HCT116 (cell line): ENCODE measurements around the gene AFAP1. TPM values are rescaled to one million over a fixed set of nuclear protein-coding genes. Genes with fewer than 3 reads are reported as not detected.

Experiments used
- ATAC-seq: fragments of 200-7000 bp; cut with Tn5 transposase; 2 replicates; pipeline ENCODE4 v1.9.1; 2020; ENCODE audit warnings: mild to moderate bottlenecking, moderate library complexity
- BruUV-seq: library from RNA; stranded (reverse); fragments of 400-500 nt; replicated peaks from 2 replicates; lab custom pipeline; 2021; lab: Mats Ljungman, UMichigan
- CTCF ChIA-PET: fragments of 300-600 bp; sonication (Branson Sonifier 250); formaldehyde crosslinking; loops from one replicate; lab custom pipeline; 2021; ENCODE audit warnings: antibody characterized with exemption; lab: Charles Lee
- POLR2A ChIA-PET: fragments of 300-600, 350-600 bp; sonication (Branson Sonifier 250); formaldehyde crosslinking; loops from one replicate; lab custom pipeline; 2021; ENCODE audit warnings: antibody characterized with exemption; lab: Charles Lee
- RAD21 ChIA-PET, 2 experiments: fragments of 300-600 bp; sonication (Branson Sonifier 250); formaldehyde crosslinking; loops; one replicate each; lab custom pipeline; 2023; ENCODE audit warnings: low total read pairs in 2 of 2; ENCODE audit not compliant: uncharacterized antibody in 2 of 2, unreplicated experiment in 2 of 2, low non-redundant PET in 1 of 2; lab: Charles Lee
- DNase-seq: peaks from one replicate; pipeline ENCODE4 v3.0.0-alpha.2; 2010; ENCODE audit warnings: low read depth, low spot score
- H2AFZ ChIP-seq: fragments of 200-600 bp; shearing (Covaris generic), sonication (generic); 2 replicates; pipeline ENCODE4 v1.6.1; 2017; ENCODE audit warnings: low read depth, mixed run types, mixed read lengths, antibody characterized with exemption, low read length; ENCODE audit not compliant: poor library complexity, severe bottlenecking
- H3K27ac ChIP-seq: 2 replicates; pipeline ENCODE4 v1.5.1; 2012; ENCODE audit warnings: low read depth, low read length
- H3K27me3 ChIP-seq: fragments of 200-600 bp; sonication (generic); 2 replicates; pipeline ENCODE4 v1.6.1; 2016; ENCODE audit warnings: mixed run types, low read length, mixed read lengths; ENCODE audit not compliant: insufficient read depth
- H3K36me3 ChIP-seq, 2 experiments: fragments of 200-500 bp in 1 of 2; fragments of 200-600 bp in 1 of 2; sonication (Bioruptor generic) in 1 of 2; sonication (generic) in 1 of 2; 2 replicates each; pipeline versions ENCODE4 v1.5.1 to v1.6.1; 2014 to 2016; ENCODE audit warnings: low read length in 2 of 2, inconsistent platforms in 1 of 2, mixed read lengths in 1 of 2, mixed run types in 1 of 2; ENCODE audit not compliant: insufficient read depth in 2 of 2, control insufficient read depth in 1 of 2
- H3K4me1 ChIP-seq, 2 experiments: fragments of 200-600 bp in 1 of 2; sonication (generic) in 1 of 2; 2 replicates each; pipeline versions ENCODE4 v1.5.1 to v1.6.1; 2012 to 2017; ENCODE audit warnings: low read length in 2 of 2, inconsistent platforms in 1 of 2, mild to moderate bottlenecking in 1 of 2, mixed read lengths in 1 of 2, mixed run types in 1 of 2, moderate library complexity in 1 of 2; ENCODE audit not compliant: insufficient read depth in 2 of 2, control insufficient read depth in 1 of 2
- H3K4me2 ChIP-seq: fragments of 200-600 bp; sonication (generic); 2 replicates; pipeline ENCODE4 v1.6.1; 2017; ENCODE audit warnings: mixed run types, low read length, mixed read lengths
- H3K4me3 ChIP-seq, 2 experiments: fragments of 200-600 bp in 1 of 2; sonication (generic) in 1 of 2; replicated peaks in 1 of 2; 2 replicates each; pipeline ENCODE4 v1.5.1; 2011 to 2016; ENCODE audit warnings: low read length in 2 of 2, control low read depth in 1 of 2, low read depth in 1 of 2, mild to moderate bottlenecking in 1 of 2, mixed read lengths in 1 of 2, mixed run types in 1 of 2
- H3K79me2 ChIP-seq: fragments of 200-600 bp; sonication (generic); 2 replicates; pipeline ENCODE4 v1.6.1; 2017; ENCODE audit warnings: mild to moderate bottlenecking, mixed run types, low read length, moderate library complexity, mixed read lengths; ENCODE audit not compliant: insufficient read depth
- H3K9ac ChIP-seq: fragments of 200-600 bp; sonication (generic); 2 replicates; pipeline ENCODE4 v1.6.1; 2016; ENCODE audit warnings: low read length, mixed read lengths
- H3K9me2 ChIP-seq: fragments of 200-600 bp; sonication (generic), shearing (Covaris generic); 2 replicates; pipeline ENCODE4 v1.6.1; 2017; ENCODE audit warnings: mixed run types, mild to moderate bottlenecking, moderate library complexity; ENCODE audit not compliant: insufficient read depth
- H3K9me3 ChIP-seq, 2 experiments: fragments of 200-500 bp in 1 of 2; fragments of 200-600 bp in 1 of 2; sonication (Bioruptor generic) in 1 of 2; sonication (generic) in 1 of 2; 2 replicates each; pipeline ENCODE4 v1.6.1; 2014 to 2017; ENCODE audit warnings: low read length in 2 of 2, mixed read lengths in 2 of 2, inconsistent platforms in 1 of 2, low read depth in 1 of 2, mild to moderate bottlenecking in 1 of 2, mixed run types in 1 of 2, moderate library complexity in 1 of 2; ENCODE audit not compliant: control insufficient read depth in 1 of 2, insufficient read depth in 1 of 2
- H4K20me1 ChIP-seq: fragments of 200-600 bp; sonication (generic), shearing (Covaris generic); 2 replicates; pipeline ENCODE4 v1.6.1; 2017; ENCODE audit warnings: mixed run types, mild to moderate bottlenecking, moderate library complexity; ENCODE audit not compliant: insufficient read depth
- EGR1 ChIP-seq: IDR thresholded peaks from 2 replicates; pipeline ENCODE4 v1.6.1; 2012; ENCODE audit warnings: low read depth
- ELF1 ChIP-seq: IDR thresholded peaks from 2 replicates; pipeline ENCODE4 v1.6.1; 2012; ENCODE audit warnings: low read depth, borderline replicate concordance
- FOSL1 ChIP-seq: IDR thresholded peaks from 2 replicates; pipeline ENCODE4 v1.6.1; 2012; ENCODE audit warnings: low read depth
- JUND ChIP-seq: IDR thresholded peaks from 2 replicates; pipeline ENCODE4 v1.6.1; 2012
- RAD21 ChIP-seq: IDR thresholded peaks from 2 replicates; pipeline ENCODE4 v1.6.1; 2012; ENCODE audit warnings: low read depth, mild to moderate bottlenecking
- SIN3A ChIP-seq: IDR thresholded peaks from 2 replicates; pipeline ENCODE4 v1.6.1; 2012; ENCODE audit warnings: low read depth
- SP1 ChIP-seq: IDR thresholded peaks from 2 replicates; pipeline ENCODE4 v1.6.1; 2012; ENCODE audit warnings: low read depth
- TCF7L2 ChIP-seq: IDR thresholded peaks from 2 replicates; pipeline ENCODE4 v1.7.0; 2011; ENCODE audit warnings: borderline replicate concordance, inconsistent platforms; ENCODE audit not compliant: insufficient read depth, insufficient read length; ENCODE audit errors: extremely low read depth
- YY1 ChIP-seq: IDR thresholded peaks from 2 replicates; pipeline ENCODE4 v1.6.1; 2011; ENCODE audit warnings: low read length, low read depth, moderate library complexity, mild to moderate bottlenecking; ENCODE audit not compliant: insufficient replicate concordance; ENCODE audit errors: extremely low read depth
- intact Hi-C: fragments of 100-400 bp; cut with micrococcal nuclease; formaldehyde crosslinking; loops from 2 replicates; pipeline ENCODE4 v1.10.0; 2022
- total RNA-seq: library from RNA; stranded (reverse); gene quantifications from one replicate; pipeline ENCODE4 v1.2.1, GENCODE V29; 2021; ENCODE audit not compliant: unreplicated experiment
- TF ChIP-seq, protein P1 (sequence below), 3 experiments: fragments of 200-600 bp in 1 of 3; sonication (generic) in 1 of 3; IDR thresholded peaks in 2 of 3; conservative IDR thresholded peaks in 1 of 3; 2 replicates each; pipeline ENCODE4 v1.5.1; 2012 to 2017; ENCODE audit warnings: low read depth in 2 of 3, low read length in 2 of 3, antibody characterized with exemption in 1 of 3, borderline replicate concordance in 1 of 3, control low read depth in 1 of 3, mild to moderate bottlenecking in 1 of 3, mixed read lengths in 1 of 3, mixed run types in 1 of 3, moderate library complexity in 1 of 3; ENCODE audit not compliant: insufficient read depth in 1 of 3
- TF ChIP-seq, protein P2 (sequence below): IDR thresholded peaks from 2 replicates; pipeline ENCODE4 v1.6.1; 2011; ENCODE audit warnings: mild to moderate bottlenecking, low read length, moderate library complexity; ENCODE audit not compliant: insufficient replicate concordance; ENCODE audit errors: extremely low read depth
- TF ChIP-seq, protein P3 (sequence below): IDR thresholded peaks from 2 replicates; pipeline ENCODE4 v1.6.1; 2012; ENCODE audit warnings: low read depth

The AFAP1 gene
- total RNA-seq, 1 experiment from 2014 or later, result 19.4 TPM

- ATAC-seq (no peak), DNase-seq (no peak)
- no TSS peak for BruUV-seq
- Histone ChIP-seq H3K4me1 (no peaks in the 10 kb centered on the region), H3K9me2 (no peaks in the 10 kb centered on the region), H4K20me1 (no peaks in the 10 kb centered on the region), H3K27me3 (no peaks in the 10 kb centered on the region), H2AFZ (no peak overlapping the region), H3K4me2 (no peak overlapping the region), H3K9me3 (no peaks in the 10 kb centered on the region), H3K4me3 (no peak overlapping the region), H3K36me3 (no peaks in the 10 kb centered on the region), H3K9ac (no peak overlapping the region), H3K79me2 (peaks cover 14% of the 10 kb centered on the region), H3K27ac (no peak overlapping the region)
- ChIA-PET CTCF (no interaction called here), POLR2A (no interaction called here), RAD21 (no interaction called here)
- intact Hi-C loops, result no loop called here
- TF ChIP-seq EGR1 (no peak), JUND (no peak), ELF1 (no peak), TCF7L2 (no peak), SP1 (no peak), RAD21 (no peak), SIN3A (no peak)
- TF ChIP-seq, protein P1, sequence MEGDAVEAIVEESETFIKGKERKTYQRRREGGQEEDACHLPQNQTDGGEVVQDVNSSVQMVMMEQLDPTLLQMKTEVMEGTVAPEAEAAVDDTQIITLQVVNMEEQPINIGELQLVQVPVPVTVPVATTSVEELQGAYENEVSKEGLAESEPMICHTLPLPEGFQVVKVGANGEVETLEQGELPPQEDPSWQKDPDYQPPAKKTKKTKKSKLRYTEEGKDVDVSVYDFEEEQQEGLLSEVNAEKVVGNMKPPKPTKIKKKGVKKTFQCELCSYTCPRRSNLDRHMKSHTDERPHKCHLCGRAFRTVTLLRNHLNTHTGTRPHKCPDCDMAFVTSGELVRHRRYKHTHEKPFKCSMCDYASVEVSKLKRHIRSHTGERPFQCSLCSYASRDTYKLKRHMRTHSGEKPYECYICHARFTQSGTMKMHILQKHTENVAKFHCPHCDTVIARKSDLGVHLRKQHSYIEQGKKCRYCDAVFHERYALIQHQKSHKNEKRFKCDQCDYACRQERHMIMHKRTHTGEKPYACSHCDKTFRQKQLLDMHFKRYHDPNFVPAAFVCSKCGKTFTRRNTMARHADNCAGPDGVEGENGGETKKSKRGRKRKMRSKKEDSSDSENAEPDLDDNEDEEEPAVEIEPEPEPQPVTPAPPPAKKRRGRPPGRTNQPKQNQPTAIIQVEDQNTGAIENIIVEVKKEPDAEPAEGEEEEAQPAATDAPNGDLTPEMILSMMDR (IDR thresholded peaks at IDR 0.05 in 2 of 3, conservative IDR thresholded peaks at IDR 0.05 in 1 of 3; ENCODE audit: borderline replicate concordance in 1 of 3, insufficient read depth in 1 of 3, low read depth in 2 of 3, low read length in 2 of 3), result no peak
Observed at GRCh38 chr4:7897811-7898210, 41.9 kb downstream of the AFAP1 start.

DNA sequence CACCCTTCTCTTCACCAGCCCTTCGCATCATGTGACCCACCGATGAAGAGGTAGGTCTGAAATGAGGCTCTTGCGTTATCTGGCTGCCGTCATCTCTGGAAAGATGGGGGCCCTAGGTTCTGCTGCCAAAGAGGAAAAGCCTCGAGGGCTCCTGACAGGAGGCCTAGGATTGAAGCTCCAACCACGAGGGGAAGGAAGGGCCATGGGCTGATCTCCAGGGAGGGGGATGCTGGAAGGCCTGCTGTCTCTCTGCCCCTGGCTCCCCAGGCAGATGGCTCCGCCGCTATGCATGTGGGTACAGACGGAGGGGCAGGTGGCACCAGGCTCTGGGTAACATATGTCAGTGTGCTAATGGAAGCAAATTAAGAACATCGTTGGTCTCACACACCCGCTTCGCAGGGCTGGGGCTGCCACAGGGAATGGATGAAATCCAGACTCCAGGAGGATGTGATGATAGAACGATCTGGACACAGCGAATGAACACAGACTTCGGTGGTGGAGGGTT is 44.9 kb downstream of the AFAP1 start:
- Histone ChIP-seq H3K9me3 (peaks cover 0 to 7% of the 10 kb centered on the region in 2 experiments; a peak in 2 of 4 replicates), H3K27ac (no peak overlapping the region), H3K27me3 (no peaks in the 10 kb centered on the region), H2AFZ (no peak overlapping the region), H3K4me2 (no peak overlapping the region), H3K9me2 (no peaks in the 10 kb centered on the region), H3K79me2 (peaks cover 28% of the 10 kb centered on the region), H3K4me1 (peaks cover 5 to 18% of the 10 kb centered on the region in 2 experiments; a peak in 3 of 4 replicates), H3K36me3 (no peaks in the 10 kb centered on the region), H4K20me1 (peaks cover 3% of the 10 kb centered on the region; the same call in 1 of the 2 replicates), H3K9ac (no peak overlapping the region), H3K4me3 (no peak overlapping the region)
- no peak for ATAC-seq
- ChIA-PET CTCF (no interaction called here), RAD21 (no interaction called here), POLR2A (no interaction called here)
- no peak for DNase-seq
- intact Hi-C loops, result no loop called here
- BruUV-seq, result no TSS peak
- TF ChIP-seq, protein P2, sequence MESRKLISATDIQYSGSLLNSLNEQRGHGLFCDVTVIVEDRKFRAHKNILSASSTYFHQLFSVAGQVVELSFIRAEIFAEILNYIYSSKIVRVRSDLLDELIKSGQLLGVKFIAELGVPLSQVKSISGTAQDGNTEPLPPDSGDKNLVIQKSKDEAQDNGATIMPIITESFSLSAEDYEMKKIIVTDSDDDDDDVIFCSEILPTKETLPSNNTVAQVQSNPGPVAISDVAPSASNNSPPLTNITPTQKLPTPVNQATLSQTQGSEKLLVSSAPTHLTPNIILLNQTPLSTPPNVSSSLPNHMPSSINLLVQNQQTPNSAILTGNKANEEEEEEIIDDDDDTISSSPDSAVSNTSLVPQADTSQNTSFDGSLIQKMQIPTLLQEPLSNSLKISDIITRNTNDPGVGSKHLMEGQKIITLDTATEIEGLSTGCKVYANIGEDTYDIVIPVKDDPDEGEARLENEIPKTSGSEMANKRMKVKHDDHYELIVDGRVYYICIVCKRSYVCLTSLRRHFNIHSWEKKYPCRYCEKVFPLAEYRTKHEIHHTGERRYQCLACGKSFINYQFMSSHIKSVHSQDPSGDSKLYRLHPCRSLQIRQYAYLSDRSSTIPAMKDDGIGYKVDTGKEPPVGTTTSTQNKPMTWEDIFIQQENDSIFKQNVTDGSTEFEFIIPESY, result no peak
- TF ChIP-seq FOSL1 (no peak), YY1 (no peak), ELF1 (no peak), JUND (no peak), SIN3A (no peak)
- TF ChIP-seq, protein P3, sequence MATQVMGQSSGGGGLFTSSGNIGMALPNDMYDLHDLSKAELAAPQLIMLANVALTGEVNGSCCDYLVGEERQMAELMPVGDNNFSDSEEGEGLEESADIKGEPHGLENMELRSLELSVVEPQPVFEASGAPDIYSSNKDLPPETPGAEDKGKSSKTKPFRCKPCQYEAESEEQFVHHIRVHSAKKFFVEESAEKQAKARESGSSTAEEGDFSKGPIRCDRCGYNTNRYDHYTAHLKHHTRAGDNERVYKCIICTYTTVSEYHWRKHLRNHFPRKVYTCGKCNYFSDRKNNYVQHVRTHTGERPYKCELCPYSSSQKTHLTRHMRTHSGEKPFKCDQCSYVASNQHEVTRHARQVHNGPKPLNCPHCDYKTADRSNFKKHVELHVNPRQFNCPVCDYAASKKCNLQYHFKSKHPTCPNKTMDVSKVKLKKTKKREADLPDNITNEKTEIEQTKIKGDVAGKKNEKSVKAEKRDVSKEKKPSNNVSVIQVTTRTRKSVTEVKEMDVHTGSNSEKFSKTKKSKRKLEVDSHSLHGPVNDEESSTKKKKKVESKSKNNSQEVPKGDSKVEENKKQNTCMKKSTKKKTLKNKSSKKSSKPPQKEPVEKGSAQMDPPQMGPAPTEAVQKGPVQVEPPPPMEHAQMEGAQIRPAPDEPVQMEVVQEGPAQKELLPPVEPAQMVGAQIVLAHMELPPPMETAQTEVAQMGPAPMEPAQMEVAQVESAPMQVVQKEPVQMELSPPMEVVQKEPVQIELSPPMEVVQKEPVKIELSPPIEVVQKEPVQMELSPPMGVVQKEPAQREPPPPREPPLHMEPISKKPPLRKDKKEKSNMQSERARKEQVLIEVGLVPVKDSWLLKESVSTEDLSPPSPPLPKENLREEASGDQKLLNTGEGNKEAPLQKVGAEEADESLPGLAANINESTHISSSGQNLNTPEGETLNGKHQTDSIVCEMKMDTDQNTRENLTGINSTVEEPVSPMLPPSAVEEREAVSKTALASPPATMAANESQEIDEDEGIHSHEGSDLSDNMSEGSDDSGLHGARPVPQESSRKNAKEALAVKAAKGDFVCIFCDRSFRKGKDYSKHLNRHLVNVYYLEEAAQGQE, result no peak
